Measurements from ENCODE around the gene ZNF319. TPM values are rescaled to one million over a fixed set of nuclear protein-coding genes. Genes with fewer than 3 reads are reported as not detected.

The ZNF319 gene
- total and polyA plus RNA-seq, 2 of the 8 experiments (the other 6 are each of a cell fraction or from before 2014, with no cell fraction given), result 3.3 to 5.5 TPM

- TF ChIP-seq KDM5A (IDR thresholded peaks at IDR 0.05; ENCODE audit: low read length) (no peak), CEBPB (IDR thresholded peaks at IDR 0.05; ENCODE audit: low read depth, low read length) (no peak), CHD1 (IDR thresholded peaks at IDR 0.05; ENCODE audit: low read depth, low read length) (no peak), SUZ12 (IDR thresholded peaks at IDR 0.05; ENCODE audit: low read length) (no peak)
These were observed 46.5 kb upstream of the ZNF319 start (continued) for GRCh38 chr16:58046936-58047335.
